GM21619 (cell line): ENCODE measurements around the gene ARHGAP33.

Experiments used
- ATAC-seq: cut with Tn5 transposase; IDR thresholded peaks from one replicate; pipeline ENCODE4 v1.9.1; 2021; ENCODE audit not compliant: unreplicated experiment

The ARHGAP33 gene

DNA sequence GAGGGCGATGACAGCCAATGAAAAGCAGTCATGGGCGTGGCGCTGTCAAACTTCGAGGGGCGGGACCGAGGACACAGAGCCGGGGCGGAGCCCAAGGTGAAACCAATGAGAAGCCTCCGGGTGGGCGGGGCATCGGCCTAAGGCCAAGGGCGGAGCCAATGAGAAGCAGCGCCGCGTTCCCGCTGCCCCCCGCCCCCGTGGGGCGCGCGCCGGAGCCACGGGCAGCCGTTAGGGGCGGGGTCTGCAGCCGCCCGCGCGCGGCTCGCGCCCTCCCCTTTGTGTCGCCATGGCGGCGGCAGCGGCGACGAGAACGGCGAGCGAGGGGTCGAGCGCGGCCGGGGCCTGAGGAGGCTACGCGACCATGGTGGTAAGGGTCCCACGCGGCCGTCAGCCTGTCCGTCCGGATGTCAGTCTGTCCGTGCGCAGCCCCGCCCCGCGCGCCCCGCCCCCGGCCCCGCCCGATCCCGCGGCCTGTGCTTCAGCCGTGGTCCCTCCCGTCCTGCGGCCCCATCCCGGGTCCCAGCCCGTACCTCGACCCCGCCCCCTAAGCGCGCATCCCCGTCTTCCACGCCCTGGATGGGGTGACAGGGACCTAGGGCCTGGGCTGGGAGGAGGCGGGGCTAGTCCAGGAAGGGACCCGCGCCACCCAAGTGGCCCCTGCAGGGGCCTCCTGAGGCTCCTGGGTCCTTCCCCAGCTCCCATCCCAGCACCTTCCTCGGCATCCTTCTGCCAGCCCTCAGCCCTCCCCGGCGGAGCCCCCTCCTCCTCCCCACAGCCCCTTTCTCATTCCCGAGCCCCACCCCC is at the start of gene ARHGAP33:
ARHGAP33 (plus strand) TSS at position 267 of the 804 bp plus-strand sequence; CDS start at position 362, 95 bp downstream.
- ATAC-seq = peak; percentile 92

DNA sequence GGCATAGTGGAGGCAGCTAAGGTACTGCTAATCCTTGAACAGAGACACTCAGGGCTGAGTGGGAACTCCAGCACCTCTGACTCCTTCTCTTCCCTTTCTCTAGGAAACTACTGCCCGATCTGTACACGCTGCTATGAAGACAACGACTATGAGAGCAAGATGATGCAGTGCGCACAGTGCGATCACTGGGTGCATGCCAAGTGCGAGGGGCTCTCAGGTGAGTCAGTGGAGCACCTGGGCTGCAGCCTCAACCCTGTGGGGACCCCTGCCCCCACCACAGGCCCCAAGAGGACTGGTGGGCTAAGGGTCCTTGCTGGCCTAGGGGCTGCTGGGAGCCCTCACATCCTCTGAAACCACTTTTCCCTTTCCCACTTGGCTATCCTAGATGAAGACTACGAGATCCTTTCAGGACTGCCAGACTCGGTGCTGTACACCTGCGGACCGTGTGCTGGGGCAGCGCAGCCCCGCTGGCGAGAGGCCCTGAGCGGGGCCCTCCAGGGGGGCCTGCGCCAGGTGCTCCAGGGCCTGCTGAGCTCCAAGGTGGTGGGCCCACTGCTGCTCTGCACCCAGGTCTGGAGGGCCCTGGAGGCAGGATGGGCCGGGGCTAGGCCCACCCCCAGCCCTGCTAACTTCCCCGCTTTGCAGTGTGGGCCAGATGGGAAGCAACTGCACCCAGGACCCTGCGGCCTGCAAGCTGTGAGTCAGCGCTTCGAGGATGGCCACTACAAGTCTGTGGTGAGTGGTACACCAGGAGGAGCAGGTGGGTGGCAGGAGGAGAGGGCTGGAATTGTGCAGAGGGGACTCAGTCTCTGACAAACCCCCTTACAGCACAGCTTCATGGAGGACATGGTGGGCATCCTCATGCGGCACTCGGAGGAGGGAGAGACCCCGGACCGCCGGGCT is 48.1 kb upstream of the ARHGAP33 start:
- ATAC-seq = no peak

- ATAC-seq = no peak
Observed at GRCh38 chr19:35727956-35728706, 47.2 kb upstream of the ARHGAP33 start.

- no peak for ATAC-seq
Observed at GRCh38 chr19:35729021-35729420, 46.3 kb upstream of the ARHGAP33 start.

DNA sequence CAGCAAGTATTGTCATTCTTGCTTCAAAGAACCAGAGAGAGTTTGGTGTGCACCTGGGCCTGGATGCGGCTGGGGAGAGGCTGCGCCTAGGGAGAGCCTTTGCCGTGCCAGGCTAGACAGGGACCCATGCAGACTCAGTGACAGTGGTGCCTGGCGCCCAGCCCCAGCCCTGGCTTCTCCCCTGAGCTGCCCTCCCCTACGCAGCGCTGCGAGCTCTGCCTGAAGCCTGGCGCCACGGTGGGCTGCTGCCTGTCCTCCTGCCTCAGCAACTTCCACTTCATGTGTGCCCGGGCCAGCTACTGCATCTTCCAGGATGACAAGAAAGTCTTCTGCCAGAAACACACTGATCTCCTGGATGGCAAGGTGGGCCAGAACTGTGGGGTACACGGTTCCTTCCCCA is 45.6 kb upstream of the ARHGAP33 start:
- ATAC-seq = no peak

- no peak for ATAC-seq
Observed at GRCh38 chr19:35730326-35730725, 45.0 kb upstream of the ARHGAP33 start.

DNA sequence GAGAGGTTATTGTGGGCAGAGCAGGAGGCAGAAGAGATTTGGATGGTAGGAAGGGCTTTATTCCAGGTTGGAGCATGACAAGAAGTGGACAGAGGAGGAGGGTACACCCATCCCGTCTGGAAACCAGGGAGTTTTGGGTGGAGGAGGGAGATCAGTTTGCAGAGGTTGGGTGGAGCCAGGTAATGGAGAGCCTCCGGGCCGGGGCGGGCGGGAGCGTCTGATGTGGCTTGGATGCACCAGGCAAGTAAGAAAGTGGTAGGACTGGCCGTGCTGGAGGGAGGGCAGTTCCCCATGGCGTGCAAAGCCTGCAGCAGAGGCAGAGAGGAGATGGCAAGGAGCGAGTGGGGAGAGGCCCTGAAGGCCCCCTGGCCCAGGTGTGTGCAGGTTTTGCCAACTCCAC is 44.0 kb upstream of the ARHGAP33 start:
- no peak for ATAC-seq

GRCh38 chr19:35731779-35732405 is 43.5 kb upstream of the ARHGAP33 start:
- ATAC-seq = no peak

DNA sequence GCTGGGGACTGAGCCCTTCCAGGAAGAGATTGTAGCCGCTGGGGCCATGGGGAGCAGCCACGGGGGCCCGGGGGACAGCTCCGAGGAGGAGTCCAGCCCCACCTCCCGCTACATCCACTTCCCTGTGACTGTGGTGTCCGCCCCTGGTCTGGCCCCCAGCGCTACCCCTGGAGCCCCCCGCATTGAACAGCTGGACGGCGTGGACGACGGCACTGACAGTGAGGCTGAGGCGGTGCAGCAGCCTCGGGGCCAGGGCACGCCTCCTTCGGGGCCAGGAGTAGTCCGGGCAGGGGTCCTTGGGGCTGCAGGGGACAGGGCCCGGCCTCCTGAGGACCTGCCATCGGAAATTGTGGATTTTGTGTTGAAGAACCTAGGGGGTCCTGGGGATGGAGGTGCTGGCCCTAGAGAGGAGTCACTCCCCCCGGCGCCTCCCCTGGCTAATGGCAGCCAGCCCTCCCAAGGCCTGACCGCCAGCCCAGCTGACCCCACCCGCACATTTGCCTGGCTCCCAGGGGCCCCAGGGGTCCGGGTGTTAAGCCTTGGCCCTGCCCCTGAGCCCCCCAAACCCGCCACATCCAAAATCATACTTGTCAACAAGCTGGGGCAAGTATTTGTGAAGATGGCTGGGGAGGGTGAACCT is 42.7 kb upstream of the ARHGAP33 start:
- ATAC-seq = no peak

DNA sequence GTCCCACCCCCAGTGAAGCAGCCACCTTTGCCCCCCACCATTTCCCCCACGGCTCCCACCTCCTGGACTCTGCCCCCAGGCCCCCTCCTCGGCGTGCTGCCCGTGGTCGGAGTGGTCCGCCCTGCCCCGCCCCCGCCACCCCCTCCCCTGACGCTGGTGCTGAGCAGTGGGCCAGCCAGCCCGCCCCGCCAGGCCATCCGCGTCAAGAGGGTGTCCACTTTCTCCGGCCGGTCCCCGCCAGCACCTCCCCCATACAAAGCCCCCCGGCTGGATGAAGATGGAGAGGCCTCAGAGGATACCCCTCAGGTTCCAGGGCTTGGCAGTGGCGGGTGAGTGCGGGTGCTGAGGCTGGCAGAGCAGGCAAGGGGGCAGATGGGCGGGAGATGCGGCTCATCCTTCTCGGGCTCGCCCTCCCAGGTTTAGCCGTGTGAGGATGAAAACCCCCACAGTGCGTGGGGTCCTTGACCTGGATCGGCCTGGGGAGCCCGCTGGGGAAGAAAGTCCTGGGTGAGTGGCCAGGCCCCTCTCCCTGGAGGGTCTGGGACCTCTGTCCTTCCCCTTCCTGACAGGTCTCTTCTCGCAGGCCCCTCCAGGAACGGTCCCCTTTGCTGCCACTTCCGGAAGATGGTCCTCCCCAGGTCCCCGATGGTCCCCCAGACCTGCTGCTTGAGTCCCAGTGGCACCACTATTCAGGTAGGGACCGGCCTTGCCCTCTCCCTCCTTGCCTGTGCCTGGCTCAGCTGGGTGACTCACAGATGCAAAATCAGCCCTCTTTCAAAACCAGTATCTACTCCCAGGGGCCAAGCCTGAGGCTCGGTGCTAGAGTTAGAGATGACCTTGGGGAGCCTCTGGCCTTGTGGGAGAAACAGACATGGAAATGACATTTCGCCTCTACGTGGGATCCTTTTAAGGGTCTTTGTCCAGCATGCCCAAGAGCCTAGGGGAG is 41.9 kb upstream of the ARHGAP33 start:
- no peak for ATAC-seq

DNA sequence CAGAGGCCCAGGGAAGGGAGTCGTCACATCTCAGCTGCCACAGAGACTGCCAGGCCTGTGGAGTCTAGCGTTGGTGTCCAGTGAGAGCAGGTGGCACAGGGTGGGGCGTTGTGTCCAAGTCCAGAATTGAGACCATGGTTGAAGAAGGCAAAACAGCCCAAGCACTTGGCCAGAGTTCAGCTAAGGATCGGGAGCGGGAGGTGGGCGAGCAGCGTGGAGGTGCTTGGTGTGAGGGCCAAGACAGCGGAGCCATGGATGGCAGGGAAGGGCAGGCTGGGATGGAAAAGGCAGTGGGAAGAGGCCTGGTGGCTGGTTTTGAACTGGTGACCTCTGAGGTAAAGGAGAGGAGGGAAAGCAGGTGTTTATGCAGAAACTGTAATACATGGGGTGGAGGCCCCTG is 41.1 kb upstream of the ARHGAP33 start:
- no peak for ATAC-seq

DNA sequence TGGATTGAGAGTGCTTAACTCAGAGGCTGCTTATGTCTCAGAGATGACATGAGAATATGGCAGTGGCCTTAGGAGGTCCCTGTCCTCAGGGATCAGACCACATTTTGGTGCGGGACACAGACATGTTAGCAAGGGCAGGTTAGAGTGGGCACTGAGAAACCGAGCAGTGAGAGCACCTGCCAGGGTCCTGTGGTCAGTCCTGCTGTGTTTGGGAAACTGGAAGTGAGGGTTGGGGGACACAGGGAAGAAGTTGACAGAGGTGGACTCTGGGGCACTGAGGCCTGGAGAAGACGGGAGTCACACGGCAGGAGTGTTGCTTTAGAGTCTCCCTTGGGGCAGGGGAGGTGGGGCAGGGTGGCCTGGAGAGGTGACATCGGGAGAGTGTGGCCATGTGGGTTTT is 40.5 kb upstream of the ARHGAP33 start:
- no peak for ATAC-seq

GRCh38 chr19:35736913-35737886 is 38.2 kb upstream of the ARHGAP33 start:
- no peak for ATAC-seq

GRCh38 chr19:35738021-35738886 is 37.1 kb upstream of the ARHGAP33 start:
- no peak for ATAC-seq

GRCh38 chr19:35738887-35739229 is 36.5 kb upstream of the ARHGAP33 start:
- no peak for ATAC-seq

DNA sequence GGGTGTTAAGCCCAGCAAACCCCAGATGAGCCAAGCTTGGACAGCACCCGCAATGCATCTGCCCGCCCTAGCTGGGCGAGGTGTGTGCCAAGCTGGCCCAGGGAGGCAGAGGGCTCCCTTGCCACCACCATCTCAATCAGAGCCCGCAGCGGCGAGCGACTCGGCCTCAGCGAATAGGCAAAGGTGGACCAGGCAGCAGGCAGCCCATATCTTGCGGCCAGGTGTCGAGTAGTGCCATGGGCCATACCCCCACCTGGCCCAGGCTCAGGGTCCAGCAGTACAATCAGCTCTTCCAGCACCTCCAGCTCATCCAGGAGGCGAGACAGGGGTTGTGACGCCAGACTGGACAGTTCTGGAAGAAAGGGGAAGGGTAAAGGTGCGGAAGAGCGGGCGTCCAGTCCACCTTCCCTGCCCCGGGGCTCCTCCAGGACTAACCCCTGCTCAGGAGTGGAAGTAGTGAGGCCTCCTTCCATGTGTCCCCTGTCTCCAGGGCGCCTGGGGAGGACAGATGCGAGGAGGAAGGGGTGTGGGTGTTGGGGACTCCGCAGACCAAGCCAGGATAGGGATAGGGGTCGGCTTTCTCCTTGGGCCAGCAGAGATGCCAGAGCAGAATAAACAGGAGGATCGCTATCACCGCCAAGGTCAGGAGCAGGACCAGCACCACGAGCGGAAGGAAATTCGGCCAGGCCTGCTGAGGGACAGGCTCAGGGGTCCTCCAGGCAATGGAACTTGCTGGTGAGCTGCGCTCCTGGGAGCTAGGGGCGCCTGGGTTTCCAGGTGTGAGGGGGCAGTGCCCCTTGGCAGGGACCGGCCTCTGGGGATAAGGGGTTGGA is 35.9 kb upstream of the ARHGAP33 start:
- no peak for ATAC-seq

- ATAC-seq = no peak
Observed at GRCh38 chr19:35740108-35740422, 35.3 kb upstream of the ARHGAP33 start.
